HG03354 (cell line): Measurements from ENCODE around the gene ARPC5L.
"Not testable (repeated sequence)": the region's sequence is repeated elsewhere in the genome, so short reads cannot be mapped to it uniquely, and the experiment has no call there.

Source experiments
- ATAC-seq: cut with Tn5 transposase; IDR thresholded peaks from one replicate; pipeline ENCODE4 v1.9.1; 2021; ENCODE audit warnings: mild to moderate bottlenecking; ENCODE audit not compliant: unreplicated experiment, poor library complexity, severe bottlenecking

Gene ARPC5L

DNA sequence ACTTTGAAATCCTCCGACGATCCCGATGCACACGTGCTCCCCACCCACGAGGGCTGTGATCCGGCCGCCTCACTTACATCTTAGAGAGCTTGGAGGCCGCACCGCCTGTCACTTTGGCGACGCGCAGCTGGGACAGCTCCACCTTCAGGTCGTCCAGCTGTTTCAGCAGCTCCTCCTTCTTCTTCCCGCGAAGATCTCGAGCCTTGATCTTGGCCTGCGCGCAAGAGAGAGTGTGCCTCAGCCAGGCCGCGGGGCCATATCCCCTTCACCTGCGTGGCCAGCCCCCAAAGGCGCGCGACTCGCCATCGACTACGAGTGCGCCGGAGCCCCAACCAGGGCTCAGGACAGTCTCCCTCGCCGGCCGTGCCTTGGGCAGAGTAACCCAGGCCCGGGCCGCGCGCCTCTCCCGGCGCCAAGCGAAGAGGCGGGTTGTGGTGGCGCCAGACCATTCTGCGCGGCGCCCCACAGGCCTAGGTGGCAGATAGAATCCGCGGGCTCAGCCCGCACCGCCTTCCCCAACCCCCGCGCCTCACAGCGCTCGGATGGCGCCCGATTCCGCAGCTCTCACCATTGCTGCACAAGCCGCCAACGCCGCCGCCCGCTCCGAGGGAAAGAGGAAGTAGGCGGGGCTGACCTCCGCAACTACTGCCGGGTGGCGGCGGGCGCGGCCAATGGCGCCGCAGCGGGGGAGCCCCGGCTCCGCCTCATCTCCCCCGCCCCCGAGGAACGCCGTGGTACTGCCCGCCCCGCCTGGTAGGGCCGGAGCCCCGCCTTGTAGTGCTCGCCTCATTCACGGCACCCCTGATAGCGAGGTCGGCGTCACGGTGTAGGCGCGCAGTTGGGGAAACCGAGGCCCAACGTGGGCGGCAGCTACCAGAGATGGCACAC, at the start of gene ARPC5L, which contains the start of gene RPL35:
Gene ARPC5L (plus strand): TSS at position 789 of the 888 bp plus-strand sequence. CDS start 7,161 bp downstream, outside the sequence.
Gene RPL35 (minus strand): TSS at position 616 of the 888 bp plus-strand sequence. CDS start 45 bp downstream, at position 571.
- ATAC-seq = peak; percentile 90

GRCh38 chr9:124812441-124812876, 49.5 kb upstream of the ARPC5L start:
- no peak for ATAC-seq

DNA sequence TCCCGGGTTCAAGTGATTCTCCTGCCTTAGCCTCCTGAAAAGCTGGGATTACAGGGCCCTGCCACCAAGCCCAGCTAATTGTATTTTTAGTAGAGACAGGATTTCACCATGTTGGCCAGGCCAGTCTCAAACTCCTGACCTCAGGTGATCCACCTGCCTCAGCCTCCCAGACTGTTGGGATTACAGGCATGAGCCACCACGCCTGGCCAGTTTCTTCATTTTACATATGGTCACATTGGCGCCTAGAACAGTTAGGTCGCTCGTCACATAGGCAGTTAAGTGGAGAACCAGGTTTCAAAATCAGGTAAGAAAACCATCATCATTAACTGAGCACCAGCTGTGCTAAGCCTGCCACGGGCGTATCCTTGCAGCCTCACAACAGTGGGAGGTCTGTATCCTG, 48.9 kb upstream of the ARPC5L start:
- ATAC-seq = no peak

- no peak for ATAC-seq
Measured at GRCh38 chr9:124813501-124814163, 48.3 kb upstream of the ARPC5L start.

- ATAC-seq = no peak
Measured at GRCh38 chr9:124814164-124814535, 47.8 kb upstream of the ARPC5L start.

GRCh38 chr9:124815601-124816000, 46.3 kb upstream of the ARPC5L start:
- no peak for ATAC-seq

GRCh38 chr9:124818431-124819281, 43.3 kb upstream of the ARPC5L start:
- ATAC-seq = no peak

GRCh38 chr9:124820698-124821623, 41.0 kb upstream of the ARPC5L start:
- ATAC-seq = no peak

DNA sequence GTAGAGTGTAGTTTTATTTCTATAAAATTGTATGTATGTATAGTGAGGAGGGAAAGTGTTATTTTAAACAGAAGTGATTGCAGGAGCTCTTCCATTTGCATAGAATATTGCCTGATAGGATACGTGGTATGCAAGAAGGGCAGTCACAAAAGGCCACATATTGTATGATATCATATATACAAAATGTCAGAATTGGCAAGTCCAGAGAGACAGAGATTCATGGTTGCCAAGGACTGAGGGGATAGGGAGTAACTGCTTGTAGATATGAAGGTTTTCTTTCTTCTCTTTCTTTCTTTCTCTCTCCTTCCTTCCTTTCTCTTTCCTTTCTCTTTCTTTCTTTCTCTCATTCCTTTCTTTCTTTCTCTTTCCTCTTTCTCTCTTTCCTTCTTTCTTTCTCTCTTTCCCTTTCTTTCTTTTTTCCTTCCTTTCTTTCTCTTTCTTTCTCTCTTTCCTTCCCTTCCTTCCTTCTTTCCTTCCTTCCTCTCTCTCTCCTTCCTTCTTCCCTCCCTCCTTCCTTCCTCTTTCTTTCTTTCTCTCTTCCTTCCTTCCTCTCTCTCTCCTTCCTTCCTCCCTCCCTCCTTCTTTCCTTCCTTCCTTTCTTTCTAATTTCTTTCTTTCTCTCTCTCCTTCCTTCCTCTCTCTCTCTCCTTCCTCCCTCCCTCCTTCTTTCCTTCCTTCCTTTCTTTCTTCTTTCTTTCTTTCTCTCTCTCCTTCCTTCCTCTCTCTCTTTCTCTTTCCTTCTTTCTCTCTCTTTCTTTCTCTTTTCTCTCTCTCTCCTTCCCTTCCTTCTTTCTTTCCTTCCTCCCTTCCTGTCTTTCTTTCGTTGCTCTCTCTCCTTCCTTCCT, 33.2 kb upstream of the ARPC5L start:
- ATAC-seq = no peak

DNA sequence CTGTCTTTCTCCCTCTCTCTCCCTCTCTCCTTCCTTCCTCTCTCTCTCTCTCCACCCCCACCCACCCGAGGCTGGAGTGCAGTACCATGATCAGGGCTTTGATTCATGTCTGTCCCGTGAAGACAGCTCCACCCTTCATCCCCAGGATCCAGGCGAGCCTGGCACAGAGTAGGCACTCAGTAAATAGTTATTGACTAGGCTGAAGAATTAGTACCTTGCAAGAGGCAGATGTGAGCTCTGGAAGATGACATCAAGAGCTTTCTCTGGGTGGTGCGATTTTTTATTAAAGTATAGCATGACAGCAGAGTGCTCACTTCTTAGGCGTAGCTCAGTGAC, 32.6 kb upstream of the ARPC5L start:
- no peak for ATAC-seq

DNA sequence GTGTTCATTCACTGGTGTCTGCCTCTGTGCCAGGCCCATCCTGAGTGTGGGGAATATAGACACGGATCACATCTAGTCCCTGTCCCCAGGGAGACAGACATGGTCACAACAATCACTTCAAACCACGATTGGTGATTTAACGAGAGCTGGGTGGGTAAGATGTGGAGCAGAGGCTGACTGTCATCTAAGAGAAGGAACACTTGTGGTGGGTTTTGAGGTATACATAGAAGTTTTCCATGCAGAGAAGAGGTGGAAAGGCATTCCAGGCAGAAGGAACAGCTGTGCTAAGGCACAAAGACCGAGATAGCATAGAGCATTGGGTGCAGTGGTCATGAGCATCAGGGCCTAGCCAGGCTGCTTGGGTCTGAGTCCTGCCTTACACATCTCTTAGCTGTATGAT, 31.3 kb upstream of the ARPC5L start:
- no peak for ATAC-seq

DNA sequence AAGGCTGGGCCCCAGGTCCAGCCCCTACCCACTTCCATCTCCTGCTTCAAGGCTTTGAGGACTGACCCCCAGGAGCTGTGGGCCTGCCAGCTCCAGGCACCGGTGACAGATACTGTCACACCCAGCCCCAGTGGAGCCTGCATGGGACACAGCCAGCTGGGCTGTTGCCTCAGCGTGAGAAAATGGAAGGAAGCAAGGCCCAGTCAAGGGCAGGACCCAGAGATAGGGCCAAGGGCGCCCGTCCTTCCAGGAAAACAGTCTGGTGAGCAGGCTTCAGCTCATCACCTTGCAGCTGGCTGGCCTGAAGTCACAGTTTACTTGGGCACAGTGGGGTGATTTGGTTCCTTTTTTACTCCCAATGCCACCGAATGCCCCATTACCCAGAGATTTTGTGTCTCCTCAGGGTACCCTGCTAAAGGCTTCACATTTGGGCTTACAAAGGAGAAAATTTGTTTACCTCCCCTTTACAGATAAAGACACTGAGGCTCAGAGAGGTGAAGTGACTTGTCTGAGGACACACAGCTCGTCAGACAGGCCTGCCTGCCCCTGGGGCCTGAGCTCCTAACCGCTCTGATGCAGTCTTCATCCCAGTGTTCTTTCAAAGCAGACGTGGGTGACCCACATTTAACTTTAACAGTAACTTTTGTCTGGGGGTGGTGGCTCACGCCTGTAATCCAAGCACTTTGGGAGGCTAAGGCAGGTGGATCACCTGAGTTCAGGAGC, 30.1 kb upstream of the ARPC5L start:
- ATAC-seq = no peak

- no peak for ATAC-seq
Measured at GRCh38 chr9:124834591-124834990, 27.3 kb upstream of the ARPC5L start.

- no peak for ATAC-seq
Measured at GRCh38 chr9:124835026-124835557, 26.8 kb upstream of the ARPC5L start.

DNA sequence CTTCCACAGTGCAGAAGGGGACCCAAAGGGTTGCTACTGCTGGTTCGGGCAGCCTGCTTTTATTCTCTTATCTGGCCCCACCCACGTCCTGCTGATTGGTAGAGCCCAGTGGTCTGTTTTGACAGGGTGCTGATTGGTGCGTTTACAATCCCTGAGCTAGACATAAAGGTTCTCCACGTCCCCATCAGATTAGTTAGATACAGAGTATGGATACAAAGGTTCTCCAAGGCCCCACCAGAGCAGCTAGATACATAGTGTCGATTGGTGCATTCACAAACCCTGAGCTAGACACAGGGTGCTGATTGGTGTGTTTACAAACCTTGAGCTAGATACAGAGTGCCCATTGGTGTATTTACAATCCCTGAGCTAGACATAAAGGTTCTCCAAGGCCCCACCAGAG, 23.8 kb upstream of the ARPC5L start:
- ATAC-seq = not testable (repeated sequence)

DNA sequence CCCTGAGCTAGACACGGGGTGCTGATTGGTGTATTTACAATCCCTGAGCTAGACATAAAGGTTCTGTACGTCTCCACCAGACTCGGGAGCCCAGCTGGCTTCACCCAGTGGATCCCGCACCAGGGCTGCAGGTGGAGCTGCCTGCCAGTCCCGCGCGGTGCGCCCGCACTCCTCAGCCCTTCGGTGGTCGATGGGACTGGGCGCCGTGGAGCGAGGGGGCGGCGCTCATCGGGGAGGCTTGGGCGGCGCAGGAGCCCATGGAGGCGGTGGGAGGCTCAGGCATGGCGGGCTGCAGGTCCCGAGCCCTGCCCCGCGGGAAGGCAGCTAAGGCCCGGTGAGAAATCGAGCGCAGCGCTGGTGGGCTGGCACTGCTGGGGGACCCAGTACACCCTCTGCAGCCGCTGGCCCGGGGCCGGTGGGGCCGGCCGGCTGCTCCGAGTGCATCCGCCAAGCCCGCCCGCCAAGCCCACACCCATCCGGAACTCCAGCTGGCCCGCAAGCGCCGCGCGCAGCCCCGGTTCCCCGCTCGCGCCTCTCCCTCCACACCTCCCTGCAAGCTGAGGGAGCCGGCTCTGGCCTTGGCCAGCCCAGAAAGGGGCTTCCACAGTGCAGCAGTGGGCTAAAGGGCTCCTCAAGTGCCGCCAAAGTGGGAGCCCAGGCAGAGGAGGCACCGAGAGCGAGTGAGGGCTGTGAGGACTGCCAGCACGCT, 23.2 kb upstream of the ARPC5L start:
- not testable (repeated sequence) for ATAC-seq
